NCI-H146 (cell line): ENCODE measurements around the gene FRMPD4.
A peak's percentile ranks its signal among the peaks of the same experiment; 100 is the strongest.

Experiments
- DNase-seq: peaks from one replicate; lab custom pipeline; 2025; lab: John Stamatoyannopoulos, UW

Gene FRMPD4

GRCh38 chrX:12768491-12768890 is 630.2 kb downstream of the FRMPD4 start:
- DNase-seq, result no peak

- DNase-seq, result peak; percentile 47
Observed at GRCh38 chrX:12770440-12770839, 632.2 kb downstream of the FRMPD4 start.

- DNase-seq, result no peak
Observed at GRCh38 chrX:12771445-12772069, 633.3 kb downstream of the FRMPD4 start.
